Measurements from ENCODE around the gene AGBL4. TPM values are rescaled to one million over a fixed set of nuclear protein-coding genes. Genes with fewer than 3 reads are reported as not detected.

AGBL4 gene
- total and polyA plus RNA-seq, 9 of the 15 experiments (the other 6 are each of a cell fraction or from before 2014, with no cell fraction given), result 0.11 TPM; not detected in 7

DNA sequence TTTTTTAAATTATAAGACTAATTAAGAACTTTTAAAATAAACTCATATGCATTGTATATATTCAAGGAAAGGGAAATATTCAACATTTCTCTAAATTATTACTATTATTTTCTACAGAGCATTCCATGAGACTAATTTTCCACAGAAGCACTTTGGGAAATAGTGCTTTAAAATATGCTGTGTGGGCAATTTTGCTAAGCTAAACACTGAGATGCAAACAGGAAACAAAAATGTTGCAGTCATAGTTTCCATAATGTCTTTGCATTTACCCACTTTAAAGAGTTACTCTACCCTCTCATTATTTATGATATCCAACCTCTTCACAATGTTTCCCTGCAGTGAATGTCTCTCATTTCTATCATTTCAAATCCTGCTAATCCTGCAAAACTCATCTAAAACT is 977.4 kb downstream of the AGBL4 start:
- no peaks in the 10 kb centered on the region for H4K20me1 ChIP-seq (replicated peaks; ENCODE audit: control insufficient read depth, insufficient read depth, low read length)
- intact Hi-C loops (cut with micrococcal nuclease) (no loop called here), in situ Hi-C loops (cut with MboI) (no loop called here)
- H3K4me1 ChIP-seq (replicated peaks in 1 of 2; ENCODE audit: control insufficient read depth in 2 of 2, insufficient read depth in 2 of 2, low read length in 2 of 2), result no peaks in the 10 kb centered on the region
- no peaks in the 10 kb centered on the region for H3K79me2 ChIP-seq (ENCODE audit: control insufficient read depth, insufficient read depth, low read length)
- CTCF ChIA-PET (ENCODE audit: low intra/inter-chr PET ratio), result no interaction called here
- ATAC-seq (no peak), DNase-seq (ENCODE audit: extremely low read depth in 1 of 4, low spot score in 3 of 4) (no peak), FAIRE-seq (no peak)
- POLR2A ChIA-PET, result no interaction called here
- H3K27ac ChIP-seq (ENCODE audit: extremely low read depth, low read depth, low read length), result no peak overlapping the region
- H3K4me3 ChIP-seq, result no peak overlapping the region
- H3K9me3 ChIP-seq (replicated peaks; ENCODE audit: control insufficient read depth, insufficient read depth, low read depth, low read length), result no peaks in the 10 kb centered on the region; the same call in 1 of the 2 replicates
- H3K4me2 ChIP-seq (ENCODE audit: insufficient read depth, low read length), result no peak overlapping the region
- H3K9me1 ChIP-seq (ENCODE audit: control insufficient read depth, insufficient read depth, low read length), result no peaks in the 10 kb centered on the region
- no peak overlapping the region for H3K9ac ChIP-seq (ENCODE audit: insufficient read depth in 1 of 2, low read depth in 2 of 2, low read length in 2 of 2)
- no peak overlapping the region for H2AFZ ChIP-seq (ENCODE audit: low read depth, low read length)
- no peaks in the 10 kb centered on the region for H3K27me3 ChIP-seq (ENCODE audit: control insufficient read depth in 2 of 2, insufficient read depth in 2 of 2, low read length in 2 of 2)
- no peaks in the 10 kb centered on the region for H3K36me3 ChIP-seq (ENCODE audit: control insufficient read depth, insufficient read depth, low read length)
- BruUV-seq (replicated peaks), result no TSS peak
- TF ChIP-seq, protein P1, sequence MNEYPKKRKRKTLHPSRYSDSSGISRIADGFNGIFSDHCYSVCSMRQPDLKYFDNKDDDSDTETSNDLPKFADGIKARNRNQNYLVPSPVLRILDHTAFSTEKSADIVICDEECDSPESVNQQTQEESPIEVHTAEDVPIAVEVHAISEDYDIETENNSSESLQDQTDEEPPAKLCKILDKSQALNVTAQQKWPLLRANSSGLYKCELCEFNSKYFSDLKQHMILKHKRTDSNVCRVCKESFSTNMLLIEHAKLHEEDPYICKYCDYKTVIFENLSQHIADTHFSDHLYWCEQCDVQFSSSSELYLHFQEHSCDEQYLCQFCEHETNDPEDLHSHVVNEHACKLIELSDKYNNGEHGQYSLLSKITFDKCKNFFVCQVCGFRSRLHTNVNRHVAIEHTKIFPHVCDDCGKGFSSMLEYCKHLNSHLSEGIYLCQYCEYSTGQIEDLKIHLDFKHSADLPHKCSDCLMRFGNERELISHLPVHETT (CRISPR knock-in tag; conservative IDR thresholded peaks at IDR 0.05 in 1 of 2, IDR thresholded peaks at IDR 0.05 in 1 of 2), result no peak
- no peak for TF ChIP-seq MTF1 (CRISPR knock-in tag; IDR thresholded peaks at IDR 0.05; ENCODE audit: borderline replicate concordance)
- no peak for TF ChIP-seq MTA2 (IDR thresholded peaks at IDR 0.05; ENCODE audit: low read depth)
- no peak for TF ChIP-seq TBL1XR1 (IDR thresholded peaks at IDR 0.05; ENCODE audit: low read length in 2 of 2)
- TF ChIP-seq, protein P2, sequence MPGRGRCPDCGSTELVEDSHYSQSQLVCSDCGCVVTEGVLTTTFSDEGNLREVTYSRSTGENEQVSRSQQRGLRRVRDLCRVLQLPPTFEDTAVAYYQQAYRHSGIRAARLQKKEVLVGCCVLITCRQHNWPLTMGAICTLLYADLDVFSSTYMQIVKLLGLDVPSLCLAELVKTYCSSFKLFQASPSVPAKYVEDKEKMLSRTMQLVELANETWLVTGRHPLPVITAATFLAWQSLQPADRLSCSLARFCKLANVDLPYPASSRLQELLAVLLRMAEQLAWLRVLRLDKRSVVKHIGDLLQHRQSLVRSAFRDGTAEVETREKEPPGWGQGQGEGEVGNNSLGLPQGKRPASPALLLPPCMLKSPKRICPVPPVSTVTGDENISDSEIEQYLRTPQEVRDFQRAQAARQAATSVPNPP (IDR thresholded peaks at IDR 0.05; ENCODE audit: borderline replicate concordance, insufficient read depth, insufficient read length), result no peak
- TF ChIP-seq, protein P3, sequence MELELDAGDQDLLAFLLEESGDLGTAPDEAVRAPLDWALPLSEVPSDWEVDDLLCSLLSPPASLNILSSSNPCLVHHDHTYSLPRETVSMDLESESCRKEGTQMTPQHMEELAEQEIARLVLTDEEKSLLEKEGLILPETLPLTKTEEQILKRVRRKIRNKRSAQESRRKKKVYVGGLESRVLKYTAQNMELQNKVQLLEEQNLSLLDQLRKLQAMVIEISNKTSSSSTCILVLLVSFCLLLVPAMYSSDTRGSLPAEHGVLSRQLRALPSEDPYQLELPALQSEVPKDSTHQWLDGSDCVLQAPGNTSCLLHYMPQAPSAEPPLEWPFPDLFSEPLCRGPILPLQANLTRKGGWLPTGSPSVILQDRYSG (tag; conservative IDR thresholded peaks at IDR 0.05; ENCODE audit: low read depth), result no peak
- no peak for TF ChIP-seq TEAD1 (CRISPR knock-in tag; IDR thresholded peaks at IDR 0.05)
- TF ChIP-seq ZNF551 (CRISPR knock-in tag; IDR thresholded peaks at IDR 0.05), result no peak
- no peak for TF ChIP-seq HSF4 (CRISPR knock-in tag; IDR thresholded peaks at IDR 0.05; ENCODE audit: borderline replicate concordance)
- no peak for TF ChIP-seq TEAD4 (IDR thresholded peaks at IDR 0.05; ENCODE audit: low read length)
- TF ChIP-seq TEAD4 (CRISPR knock-in tag; IDR thresholded peaks at IDR 0.05; ENCODE audit: borderline replicate concordance), result no peak
- no peak for TF ChIP-seq YBX1 (IDR thresholded peaks at IDR 0.05)
- TF ChIP-seq ZNF263 (CRISPR knock-in tag; IDR thresholded peaks at IDR 0.05; ENCODE audit: borderline replicate concordance), result no peak
- TF ChIP-seq, protein P4, sequence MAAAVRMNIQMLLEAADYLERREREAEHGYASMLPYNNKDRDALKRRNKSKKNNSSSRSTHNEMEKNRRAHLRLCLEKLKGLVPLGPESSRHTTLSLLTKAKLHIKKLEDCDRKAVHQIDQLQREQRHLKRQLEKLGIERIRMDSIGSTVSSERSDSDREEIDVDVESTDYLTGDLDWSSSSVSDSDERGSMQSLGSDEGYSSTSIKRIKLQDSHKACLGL (CRISPR knock-in tag; IDR thresholded peaks at IDR 0.05; ENCODE audit: borderline replicate concordance, poor library complexity, severe bottlenecking), result no peak
- no peak for TF ChIP-seq KAT8 (IDR thresholded peaks at IDR 0.05; ENCODE audit: low read depth)
- TF ChIP-seq, protein P5, sequence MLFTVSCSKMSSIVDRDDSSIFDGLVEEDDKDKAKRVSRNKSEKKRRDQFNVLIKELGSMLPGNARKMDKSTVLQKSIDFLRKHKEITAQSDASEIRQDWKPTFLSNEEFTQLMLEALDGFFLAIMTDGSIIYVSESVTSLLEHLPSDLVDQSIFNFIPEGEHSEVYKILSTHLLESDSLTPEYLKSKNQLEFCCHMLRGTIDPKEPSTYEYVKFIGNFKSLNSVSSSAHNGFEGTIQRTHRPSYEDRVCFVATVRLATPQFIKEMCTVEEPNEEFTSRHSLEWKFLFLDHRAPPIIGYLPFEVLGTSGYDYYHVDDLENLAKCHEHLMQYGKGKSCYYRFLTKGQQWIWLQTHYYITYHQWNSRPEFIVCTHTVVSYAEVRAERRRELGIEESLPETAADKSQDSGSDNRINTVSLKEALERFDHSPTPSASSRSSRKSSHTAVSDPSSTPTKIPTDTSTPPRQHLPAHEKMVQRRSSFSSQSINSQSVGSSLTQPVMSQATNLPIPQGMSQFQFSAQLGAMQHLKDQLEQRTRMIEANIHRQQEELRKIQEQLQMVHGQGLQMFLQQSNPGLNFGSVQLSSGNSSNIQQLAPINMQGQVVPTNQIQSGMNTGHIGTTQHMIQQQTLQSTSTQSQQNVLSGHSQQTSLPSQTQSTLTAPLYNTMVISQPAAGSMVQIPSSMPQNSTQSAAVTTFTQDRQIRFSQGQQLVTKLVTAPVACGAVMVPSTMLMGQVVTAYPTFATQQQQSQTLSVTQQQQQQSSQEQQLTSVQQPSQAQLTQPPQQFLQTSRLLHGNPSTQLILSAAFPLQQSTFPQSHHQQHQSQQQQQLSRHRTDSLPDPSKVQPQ (CRISPR knock-in tag; IDR thresholded peaks at IDR 0.05; ENCODE audit: borderline replicate concordance), result no peak
